Thymus (tissue), 11 donors: ENCODE measurements around the gene ARG2. TPM values are rescaled to one million over a fixed set of nuclear protein-coding genes. Genes with fewer than 3 reads are reported as not detected.

Experiments
- DNase-seq, 9 donors: peaks; one replicate each; pipeline ENCODE4 v3.0.0-alpha.2; 2013; ENCODE audit warnings: low spot score in 9 of 9, low read depth in 6 of 9, missing footprints in 1 of 9
- H3K27ac ChIP-seq, 2 donors: one replicate each; pipeline ENCODE4 v1.5.1; 2013; ENCODE audit warnings: control low read depth in 1 of 2, low read depth in 1 of 2, low read length in 1 of 2, mild to moderate bottlenecking in 1 of 2, moderate library complexity in 1 of 2
- H3K27me3 ChIP-seq, 2 donors: one replicate each; pipeline ENCODE4 v1.5.1; 2013; ENCODE audit warnings: low read length in 1 of 2; ENCODE audit not compliant: control insufficient read depth in 2 of 2, insufficient read depth in 1 of 2
- H3K36me3 ChIP-seq, 2 donors: one replicate each; pipeline ENCODE4 v1.5.1; 2013; ENCODE audit warnings: low read length in 1 of 2, mild to moderate bottlenecking in 1 of 2, moderate library complexity in 1 of 2; ENCODE audit not compliant: control insufficient read depth in 2 of 2, insufficient read depth in 2 of 2
- H3K4me1 ChIP-seq, 2 donors: one replicate each; pipeline ENCODE4 v1.5.1; 2013; ENCODE audit warnings: low read length in 2 of 2; ENCODE audit not compliant: control insufficient read depth in 2 of 2, insufficient read depth in 2 of 2
- H3K4me3 ChIP-seq, 2 donors: one replicate each; pipeline ENCODE4 v1.5.1; 2013; ENCODE audit warnings: low read length in 2 of 2, control low read depth in 1 of 2, mild to moderate bottlenecking in 1 of 2
- H3K9me3 ChIP-seq, 2 donors: one replicate each; pipeline ENCODE4 v1.5.1; 2013; ENCODE audit warnings: low read length in 1 of 2, mild to moderate bottlenecking in 1 of 2; ENCODE audit not compliant: control insufficient read depth in 2 of 2, insufficient read depth in 1 of 2
- WGBS: extraction: QIAGEN DNeasy Blood & Tissue Kit; methylation state at CpG from one replicate; pipeline ENCODE4 v1.1.7; 2013; 5-methylcytosine and 5-hydroxymethylcytosine counted together
- polyA plus RNA-seq: library from polyadenylated mRNA; stranded (reverse); fragments of 200-250 nt; gene quantifications from one replicate; pipeline ENCODE4 v1.2.3, GENCODE V29; 2013
- total RNA-seq: library from RNA; stranded (reverse); fragments of 120-200 nt; gene quantifications from one replicate; pipeline ENCODE4 v1.2.4, GENCODE V29; 2013
- donor health status: healthy.

Gene ARG2
- total and polyA plus RNA-seq, 2 donors: 2.4 to 27.8 TPM

GRCh38 chr14:67575684-67576083 lies 44.0 kb upstream of the ARG2 start:
- 71% methylated on average over 9 of the region's 9 CpGs for WGBS

GRCh38 chr14:67576216-67576955 lies 43.3 kb upstream of the ARG2 start:
- 97% methylated on average over 7 of the region's 7 CpGs for WGBS
- Histone ChIP-seq H3K4me3 (no peak overlapping the region), H3K9me3 (no peaks in the 10 kb centered on the region), H3K27me3 (no peaks in the 10 kb centered on the region), H3K4me1 (no peaks in the 10 kb centered on the region), H3K36me3 (no peaks in the 10 kb centered on the region), H3K27ac (no peak overlapping the region)
- DNase-seq: no peak

More at GRCh38 chr14:67575684-67576083, 44.0 kb upstream of the ARG2 start:
- no peak overlapping the region for H3K4me3 ChIP-seq
- H3K9me3 ChIP-seq: no peaks in the 10 kb centered on the region
- no peaks in the 10 kb centered on the region for H3K36me3 ChIP-seq
- no peaks in the 10 kb centered on the region for H3K27me3 ChIP-seq
- H3K27ac ChIP-seq: no peak overlapping the region
- no peak for DNase-seq
- no peaks in the 10 kb centered on the region for H3K4me1 ChIP-seq

- WGBS: 91% methylated on average over 13 of the region's 13 CpGs
- Histone ChIP-seq H3K27ac (no peak overlapping the region), H3K9me3 (no peaks in the 10 kb centered on the region), H3K4me3 (no peak overlapping the region), H3K4me1 (no peaks in the 10 kb centered on the region), H3K36me3 (no peaks in the 10 kb centered on the region), H3K27me3 (no peaks in the 10 kb centered on the region)
- DNase-seq: no peak
Measured at GRCh38 chr14:67577181-67577808, 42.4 kb upstream of the ARG2 start.

DNA sequence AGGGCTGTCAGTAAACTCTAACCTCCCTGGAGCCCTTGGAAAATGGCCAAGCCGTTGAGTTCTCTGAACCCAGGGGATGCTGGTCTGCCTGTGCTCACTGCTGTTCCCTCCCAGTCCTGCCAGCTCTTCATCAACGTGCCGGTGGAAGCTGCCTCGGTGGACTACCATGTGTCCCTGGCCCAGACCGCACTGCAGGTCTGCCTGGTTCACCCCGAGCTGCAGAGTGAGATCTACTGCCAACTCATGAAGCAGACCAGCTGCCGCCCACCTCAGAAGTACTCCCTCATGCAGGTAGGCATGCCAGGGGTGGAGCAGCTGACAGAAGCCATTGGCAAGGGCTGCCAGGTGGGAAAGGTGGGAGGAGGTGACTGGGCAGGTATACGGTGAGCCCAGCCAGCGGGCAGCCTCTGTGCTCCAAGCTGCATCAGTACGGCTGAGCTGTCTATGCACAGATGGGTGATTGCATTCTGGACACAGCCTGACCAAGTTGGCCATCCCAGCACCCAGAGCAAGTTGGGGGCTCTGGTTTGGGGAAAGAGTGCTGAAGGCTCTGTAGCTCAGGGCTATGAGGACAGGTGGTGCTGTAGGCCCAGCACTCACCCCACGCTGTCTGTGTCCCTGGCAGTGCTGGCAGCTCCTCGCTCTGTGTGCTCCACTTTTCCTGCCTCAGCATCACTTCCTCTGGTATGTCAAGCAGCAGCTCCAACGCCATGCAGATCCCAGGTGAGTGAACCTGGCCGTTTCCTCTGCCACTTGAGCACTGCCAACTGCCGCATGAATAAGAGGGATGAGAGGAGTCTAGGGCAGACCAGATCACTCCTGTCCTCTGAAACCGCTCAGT lies 41.6 kb upstream of the ARG2 start:
- no peak for DNase-seq

DNA sequence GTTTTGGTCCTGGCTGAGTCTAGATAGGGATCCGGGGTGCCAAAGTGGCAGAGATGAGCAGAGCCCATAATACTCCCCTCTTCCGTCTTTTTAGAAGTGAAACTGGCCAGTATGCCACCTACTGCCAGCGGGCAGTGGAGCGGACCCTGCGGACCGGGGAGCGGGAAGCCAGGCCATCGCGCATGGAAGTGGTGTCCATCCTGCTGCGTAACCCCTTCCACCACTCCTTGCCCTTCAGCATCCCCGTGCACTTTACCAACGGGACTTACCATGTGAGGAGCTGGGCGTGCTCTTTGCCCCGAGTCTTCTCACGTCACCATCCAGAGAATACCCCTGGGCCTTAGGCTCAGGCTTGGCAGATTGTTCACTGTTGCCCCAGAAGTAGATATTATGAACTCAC lies 40.7 kb upstream of the ARG2 start:
- no peak for DNase-seq
- no peaks in the 10 kb centered on the region for H3K4me1 ChIP-seq
- 84% methylated on average over 15 of the region's 15 CpGs for WGBS
- no peaks in the 10 kb centered on the region for H3K9me3 ChIP-seq
- H3K27ac ChIP-seq: no peak overlapping the region
- H3K4me3 ChIP-seq: no peak overlapping the region
- no peaks in the 10 kb centered on the region for H3K27me3 ChIP-seq
- H3K36me3 ChIP-seq: no peaks in the 10 kb centered on the region

More for the DNA sequence above, 41.6 kb upstream of the ARG2 start:
- no peaks in the 10 kb centered on the region for H3K9me3 ChIP-seq
- 95% methylated on average over 16 of the region's 16 CpGs for WGBS
- H3K36me3 ChIP-seq: no peaks in the 10 kb centered on the region
- no peak overlapping the region for H3K4me3 ChIP-seq
- H3K27ac ChIP-seq: no peak overlapping the region
- no peaks in the 10 kb centered on the region for H3K4me1 ChIP-seq
- no peaks in the 10 kb centered on the region for H3K27me3 ChIP-seq

GRCh38 chr14:67579636-67580035 lies 40.1 kb upstream of the ARG2 start:
- no peaks in the 10 kb centered on the region for H3K9me3 ChIP-seq
- no peak overlapping the region for H3K4me3 ChIP-seq
- H3K4me1 ChIP-seq: no peaks in the 10 kb centered on the region
- H3K36me3 ChIP-seq: no peaks in the 10 kb centered on the region
- 92% methylated on average over 7 of the region's 7 CpGs for WGBS
- H3K27me3 ChIP-seq: no peaks in the 10 kb centered on the region
- no peak overlapping the region for H3K27ac ChIP-seq
- no peak for DNase-seq

GRCh38 chr14:67580336-67581171 lies 39.2 kb upstream of the ARG2 start:
- Histone ChIP-seq H3K27ac (no peak overlapping the region), H3K4me1 (no peaks in the 10 kb centered on the region), H3K4me3 (no peak overlapping the region), H3K36me3 (peaks cover 0 to under 1% of the 10 kb centered on the region in 2 donors), H3K9me3 (no peaks in the 10 kb centered on the region), H3K27me3 (no peaks in the 10 kb centered on the region)
- WGBS: 98% methylated on average over 11 of the region's 11 CpGs
- DNase-seq: no peak

DNA sequence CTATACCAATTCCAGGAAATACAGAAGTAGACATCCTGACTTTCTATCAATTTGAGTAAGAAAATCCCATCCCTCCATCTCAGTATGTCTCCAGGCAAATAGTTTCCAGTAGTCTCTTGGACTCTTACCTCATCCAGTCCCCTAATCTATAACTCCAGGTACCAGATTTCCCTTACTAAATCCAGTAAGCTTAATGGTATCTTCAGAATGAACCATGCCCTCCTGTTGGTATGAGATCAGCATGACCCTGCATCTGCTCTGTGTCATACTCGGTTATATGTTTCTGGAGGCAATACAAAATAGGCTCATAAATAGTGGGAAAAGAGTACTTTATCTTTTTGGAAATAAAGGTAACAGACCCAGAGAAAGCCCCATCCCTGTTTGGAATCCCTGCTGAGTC lies 38.1 kb upstream of the ARG2 start:
- Histone ChIP-seq H3K9me3 (no peaks in the 10 kb centered on the region), H3K27me3 (no peaks in the 10 kb centered on the region), H3K4me1 (no peaks in the 10 kb centered on the region), H3K27ac (no peak overlapping the region), H3K36me3 (peaks cover 0 to 7% of the 10 kb centered on the region in 2 donors), H3K4me3 (no peak overlapping the region)
- no peak for DNase-seq
- WGBS: 100% methylated on average over 1 of the region's 1 CpG
